Germinal center (tissue), 1 donor: Measurements from ENCODE around the gene GRIN2A.

Experiments
- DNase-seq: peaks from one replicate; pipeline ENCODE4 v3.0.0; 2012; ENCODE audit warnings: mixed read lengths, low spot score

The GRIN2A gene

DNA sequence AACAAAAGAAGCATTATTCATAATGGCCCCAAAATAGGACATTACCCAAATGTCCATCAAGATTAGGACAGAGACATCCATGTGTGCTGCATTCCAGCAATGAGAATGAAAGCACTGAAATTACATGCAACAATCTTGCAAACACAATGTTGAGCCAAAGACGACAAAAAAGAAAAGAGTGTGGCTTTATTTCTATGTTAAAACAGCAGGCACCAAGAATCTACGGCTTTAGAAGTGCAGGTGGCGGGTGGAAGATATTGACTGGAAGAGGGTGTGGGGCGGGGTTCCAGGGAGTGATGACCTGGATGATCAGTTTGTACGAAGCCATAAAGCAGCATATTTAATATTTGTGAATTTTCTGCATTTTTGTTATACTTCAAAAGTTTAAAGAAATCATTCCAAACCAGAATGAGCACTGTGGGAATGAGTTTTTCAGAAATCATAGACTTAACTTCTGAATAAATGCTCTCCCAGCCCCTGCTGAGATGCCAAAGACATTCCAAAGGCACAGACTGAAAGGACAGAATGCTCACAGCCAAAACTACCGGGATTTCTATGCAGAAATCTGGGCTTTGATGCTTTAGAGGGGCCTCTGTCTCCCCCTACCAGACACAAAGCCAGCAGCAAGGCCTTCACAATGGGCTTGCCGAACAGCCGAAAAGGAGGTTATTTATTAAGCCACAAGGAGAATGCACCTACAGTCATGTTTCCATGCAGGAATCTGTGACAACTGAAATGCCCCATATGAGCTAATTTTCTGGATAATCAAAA, 361.6 kb downstream of the GRIN2A start:
- no peak for DNase-seq

DNA sequence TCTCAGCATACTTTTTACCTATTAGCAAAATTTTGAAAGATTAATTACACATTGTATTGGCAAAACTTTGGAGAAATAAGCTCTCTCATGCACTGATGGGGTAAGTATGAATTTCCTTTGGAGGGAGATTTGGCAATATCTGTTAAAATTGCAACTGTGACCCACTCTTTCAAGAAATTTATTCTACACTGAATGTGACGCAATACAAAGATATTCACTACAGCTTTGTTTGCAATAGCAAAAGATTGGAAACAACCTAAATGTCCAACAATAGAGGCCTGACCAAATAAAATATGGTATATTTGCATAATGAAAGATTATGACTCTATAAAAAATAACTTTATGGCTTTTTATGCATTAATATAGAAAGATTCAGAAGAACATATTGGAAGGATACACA, 363.5 kb downstream of the GRIN2A start:
- no peak for DNase-seq

DNA sequence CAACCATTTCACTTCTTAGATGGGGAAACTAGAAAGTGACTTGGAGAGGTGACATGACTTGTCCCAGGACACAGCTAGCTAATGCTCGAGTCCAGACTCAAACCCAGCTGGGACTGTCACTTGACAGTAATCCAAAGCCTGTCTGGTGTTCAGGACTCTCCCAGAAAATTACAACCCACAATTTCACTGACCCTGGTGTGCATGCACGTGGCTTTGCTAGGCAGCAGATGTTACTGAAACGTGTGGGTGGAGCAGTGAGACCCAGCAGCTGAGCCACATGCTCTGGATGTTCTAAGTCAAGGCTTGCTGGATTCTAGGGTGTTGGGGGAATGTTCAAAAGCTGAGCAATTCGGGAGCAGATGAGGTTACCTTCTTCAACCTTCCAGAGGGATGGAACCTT, 364.6 kb downstream of the GRIN2A start:
- no peak for DNase-seq

DNA sequence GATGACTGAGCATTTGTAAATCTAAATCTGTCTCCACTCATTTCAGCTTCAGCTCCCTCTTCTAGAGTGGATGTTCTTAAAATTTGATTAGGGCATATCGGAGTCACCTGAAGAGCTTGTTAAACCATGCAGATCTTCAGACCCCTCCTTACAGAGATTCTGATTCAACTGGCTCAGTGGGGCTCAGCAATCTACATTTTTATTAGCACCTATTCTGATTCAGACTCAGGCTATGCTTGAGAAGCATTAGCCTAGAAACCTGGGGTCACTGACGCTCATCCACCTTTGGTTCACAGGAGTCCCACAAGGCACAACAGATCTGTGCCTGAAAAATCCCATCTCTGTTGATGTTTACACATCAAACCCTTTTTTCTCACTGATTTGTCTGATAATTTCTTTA, 365.6 kb downstream of the GRIN2A start:
- no peak for DNase-seq

DNA sequence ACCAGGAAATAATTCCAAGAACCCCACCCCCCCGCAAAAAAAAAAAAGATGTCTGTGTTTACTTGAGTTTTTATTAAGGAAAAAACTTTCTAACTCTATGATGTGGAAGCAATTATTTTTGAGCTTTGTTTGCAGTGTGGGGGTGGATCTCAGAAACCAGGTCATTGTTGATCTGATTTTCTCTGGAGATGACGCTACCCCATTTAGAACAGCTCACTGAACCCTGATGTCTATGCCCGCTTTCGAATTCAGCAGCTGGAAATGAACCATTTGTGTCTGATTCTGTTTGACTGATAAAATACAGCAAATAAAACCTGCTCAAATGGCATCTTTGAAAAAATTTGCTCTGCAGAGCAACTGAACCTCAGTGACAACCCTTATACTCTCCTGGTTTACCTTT, 368.6 kb downstream of the GRIN2A start:
- no peak for DNase-seq

DNA sequence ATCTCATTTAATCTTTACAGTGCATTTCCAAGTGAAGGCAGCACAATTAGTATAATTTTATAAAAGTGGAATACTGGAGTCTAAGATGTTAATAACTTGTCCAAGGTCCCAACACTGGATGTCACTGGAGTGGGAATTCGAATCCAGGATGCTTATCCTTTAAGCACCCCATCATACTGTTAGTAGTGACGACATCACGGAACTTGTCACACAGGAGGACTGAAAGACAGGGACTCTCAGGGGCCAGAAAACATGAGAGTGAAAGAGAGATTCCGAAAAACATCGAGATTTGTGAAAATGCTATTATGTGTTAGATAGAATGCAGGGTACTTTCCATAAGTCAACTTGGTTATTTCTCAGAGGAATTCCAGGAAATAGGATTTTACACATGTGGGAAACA, 374.0 kb downstream of the GRIN2A start:
- DNase-seq, result no peak

DNA sequence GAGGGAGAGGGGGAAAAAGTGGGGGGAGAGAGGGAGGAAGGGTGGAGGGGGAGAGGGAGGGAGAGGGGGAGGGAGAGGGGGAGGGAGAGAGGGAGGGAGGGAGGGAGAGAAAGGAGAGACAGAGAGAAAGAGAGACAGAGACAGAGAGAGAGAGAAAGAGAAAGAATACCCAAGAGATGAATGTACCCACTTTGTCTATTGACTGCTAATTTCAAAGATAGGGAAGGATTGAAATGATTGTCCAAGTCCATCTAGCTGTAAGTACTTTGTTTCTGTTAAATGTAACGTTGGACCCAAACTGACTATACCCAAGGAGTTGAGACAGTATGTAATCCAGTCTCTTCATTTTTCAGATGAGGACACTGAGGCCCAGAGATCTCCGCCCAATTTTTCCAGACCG, 374.9 kb downstream of the GRIN2A start:
- DNase-seq, result no peak

DNA sequence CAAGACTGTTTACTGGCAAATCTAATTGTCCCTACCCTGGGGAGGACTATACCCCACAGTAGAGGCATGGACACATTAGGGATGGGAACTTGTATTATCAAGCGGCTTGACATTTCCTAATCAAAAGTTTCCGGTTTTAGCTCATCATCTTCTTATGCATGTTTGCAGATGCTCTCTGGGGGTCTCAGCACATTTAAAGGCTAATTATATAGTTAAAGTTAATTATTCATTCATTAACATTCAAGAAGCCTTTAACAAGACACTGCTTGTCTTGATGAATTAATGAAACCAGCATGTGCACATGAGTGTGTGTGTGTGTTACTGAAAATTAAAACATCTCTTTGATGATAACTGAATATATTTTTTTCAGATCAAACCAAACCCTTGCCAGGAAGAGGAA, 377.1 kb downstream of the GRIN2A start:
- no peak for DNase-seq

DNA sequence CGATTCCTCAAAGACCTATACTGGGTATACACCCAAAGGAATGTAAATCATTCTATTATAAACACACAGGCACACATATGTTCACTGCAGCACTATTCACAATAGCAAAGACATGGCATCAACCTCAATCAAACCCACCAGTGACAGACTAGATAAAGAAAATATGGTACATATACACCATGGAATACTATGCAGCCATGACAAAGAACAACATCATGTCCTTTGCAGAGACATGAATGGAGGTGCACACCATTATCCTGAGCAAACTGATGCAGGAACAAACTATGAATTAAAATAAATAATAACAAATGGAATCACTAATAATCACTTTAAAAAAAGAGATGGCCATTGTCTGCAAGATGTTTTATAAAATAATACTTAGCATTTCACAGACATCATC, 380.1 kb downstream of the GRIN2A start:
- no peak for DNase-seq

DNA sequence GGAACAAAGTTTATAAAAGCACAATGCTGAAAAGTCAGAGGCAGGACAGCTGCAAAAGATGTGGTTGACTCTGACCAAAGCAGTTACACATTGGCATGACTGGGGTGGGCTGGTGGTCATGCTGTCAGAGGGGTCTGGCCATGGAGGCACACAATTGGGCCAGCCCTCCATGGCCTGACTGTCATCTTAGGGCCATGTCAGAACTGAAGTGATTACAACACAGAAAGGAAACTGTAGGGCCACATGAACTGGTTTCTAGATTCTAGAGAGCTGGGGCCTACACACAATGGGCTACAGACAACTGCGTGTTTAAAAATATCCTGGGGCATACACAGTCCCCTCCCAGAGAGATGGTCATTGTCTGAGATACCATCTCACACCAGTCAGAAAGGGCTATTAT, 380.6 kb downstream of the GRIN2A start:
- DNase-seq, result no peak

DNA sequence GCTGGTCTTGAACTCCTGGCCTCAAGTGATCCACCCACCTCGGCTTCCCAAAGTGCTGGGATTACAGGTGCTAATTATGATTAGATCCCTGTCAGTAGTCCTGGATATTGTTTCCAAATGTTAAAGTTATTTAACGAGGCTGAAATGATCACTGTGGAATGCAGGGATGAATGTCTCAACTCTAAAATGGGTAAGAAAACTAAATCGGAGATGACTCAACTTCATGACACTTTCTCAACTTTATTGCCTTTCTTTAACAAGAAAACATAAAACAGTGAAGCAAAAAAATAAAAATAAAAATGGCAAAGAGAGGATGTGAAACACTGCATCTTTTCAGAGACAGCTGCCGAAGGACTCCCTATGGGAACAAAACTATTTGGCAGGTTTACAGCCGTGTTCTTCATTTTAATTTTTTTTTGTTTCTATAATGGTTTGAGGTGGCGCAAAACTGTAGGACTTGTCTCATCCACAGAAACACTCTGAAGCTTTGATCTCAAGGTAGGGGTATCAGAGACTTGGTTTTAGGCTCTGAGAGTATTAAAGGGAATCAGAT, 382.0 kb downstream of the GRIN2A start:
- DNase-seq, result no peak

DNA sequence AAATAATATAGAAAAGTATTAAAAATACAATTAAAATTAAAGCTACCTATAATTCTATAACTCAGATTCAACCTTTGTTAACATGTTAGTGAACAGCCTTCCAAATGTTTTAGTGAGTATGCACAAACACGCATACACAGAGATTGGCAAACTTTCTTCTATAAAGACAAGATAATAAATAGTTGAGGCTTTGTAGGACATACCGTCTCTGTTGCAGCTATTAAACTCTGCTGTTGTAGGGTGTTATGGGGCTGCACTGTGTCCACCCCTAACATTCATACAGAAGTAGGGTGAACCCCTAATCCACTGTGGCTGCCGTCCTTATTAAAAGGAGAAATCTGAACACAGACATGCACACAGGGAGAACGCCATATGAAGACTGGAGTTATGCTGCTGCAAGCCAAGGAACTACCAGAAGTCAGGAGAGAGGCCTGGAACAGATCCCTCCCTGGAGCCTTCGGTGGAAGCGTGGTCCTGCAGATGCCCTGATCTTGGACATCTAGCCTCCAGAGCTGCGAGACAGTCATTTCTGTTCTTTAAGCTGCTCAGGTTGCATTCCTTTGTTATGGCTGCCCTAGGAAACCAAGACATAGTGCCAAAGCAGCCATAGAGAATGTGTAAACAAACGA, 383.2 kb downstream of the GRIN2A start:
- DNase-seq, result no peak

DNA sequence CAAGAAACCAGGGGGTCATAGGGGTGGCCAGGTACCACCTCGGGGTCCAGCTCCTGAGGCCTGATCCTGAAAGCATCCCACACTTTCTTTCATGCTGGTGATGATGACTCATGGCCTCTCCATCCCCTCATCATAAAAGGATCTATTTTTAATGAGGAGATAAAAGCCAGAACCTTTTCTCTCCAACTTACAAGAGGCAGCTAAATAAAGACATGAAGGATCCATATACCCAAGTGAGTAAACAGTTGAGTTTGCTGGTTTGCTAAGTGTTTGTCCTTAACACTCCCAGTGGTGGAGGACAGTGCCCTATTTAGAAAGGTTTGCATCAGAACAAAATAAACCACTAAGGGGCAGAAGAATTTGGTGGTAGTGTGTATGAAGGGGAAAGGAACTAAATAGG, 383.8 kb downstream of the GRIN2A start:
- DNase-seq, result no peak

DNA sequence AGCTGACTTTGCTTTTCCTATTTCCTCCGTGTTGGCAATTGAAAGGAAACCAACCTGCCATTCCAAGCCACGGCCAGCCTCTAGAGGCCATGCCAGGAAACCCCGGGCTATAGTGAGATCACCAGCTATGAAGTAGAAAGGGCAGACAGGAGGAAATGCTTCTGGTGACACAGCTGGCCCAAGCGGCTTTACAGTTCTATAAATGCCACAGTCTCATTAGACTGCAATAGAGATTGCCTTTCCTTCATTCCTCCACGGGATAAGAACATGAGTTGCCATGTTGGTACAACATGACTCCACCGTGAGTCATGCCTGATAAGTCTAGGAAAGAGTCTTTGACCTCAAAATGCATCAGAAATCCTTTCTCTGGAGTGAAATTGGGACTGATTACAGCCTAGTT, 384.9 kb downstream of the GRIN2A start:
- DNase-seq, result no peak

DNA sequence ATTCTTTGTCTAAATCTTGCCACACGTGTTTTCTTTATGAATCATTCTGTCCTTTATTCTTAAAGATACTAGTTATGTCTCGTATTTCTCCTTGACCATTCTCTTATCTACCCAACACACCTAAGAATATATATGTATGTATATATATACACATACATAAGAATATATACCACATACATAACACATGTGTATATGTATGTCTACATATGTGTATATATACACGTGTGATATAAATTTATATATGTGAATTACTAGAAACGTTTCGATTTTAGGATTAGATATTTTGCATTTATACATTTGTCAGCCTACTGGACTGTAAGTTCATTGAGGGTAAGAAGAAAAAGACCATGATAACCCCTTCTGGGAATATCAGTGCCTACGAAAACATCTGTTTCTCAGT, 388.6 kb downstream of the GRIN2A start:
- no peak for DNase-seq

DNA sequence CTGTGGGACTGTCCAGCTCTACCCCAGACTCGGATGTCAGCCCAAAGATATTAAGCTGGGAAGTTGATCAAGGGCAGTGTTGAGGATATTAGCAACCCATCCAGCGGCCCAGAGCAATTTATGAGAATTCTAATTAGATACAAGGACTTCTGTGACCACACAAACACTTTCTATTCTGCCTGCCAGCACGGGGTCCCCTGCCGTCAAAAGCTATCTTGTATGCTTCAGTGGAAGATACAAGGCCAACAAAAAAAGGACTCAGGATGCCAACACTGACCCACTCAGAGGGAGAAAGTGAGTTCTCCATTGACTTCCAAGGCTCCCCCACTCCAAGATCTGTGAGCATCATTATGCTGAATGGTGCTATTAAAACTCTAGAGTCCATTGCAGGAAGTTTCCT, 390.7 kb downstream of the GRIN2A start:
- no peak for DNase-seq

DNA sequence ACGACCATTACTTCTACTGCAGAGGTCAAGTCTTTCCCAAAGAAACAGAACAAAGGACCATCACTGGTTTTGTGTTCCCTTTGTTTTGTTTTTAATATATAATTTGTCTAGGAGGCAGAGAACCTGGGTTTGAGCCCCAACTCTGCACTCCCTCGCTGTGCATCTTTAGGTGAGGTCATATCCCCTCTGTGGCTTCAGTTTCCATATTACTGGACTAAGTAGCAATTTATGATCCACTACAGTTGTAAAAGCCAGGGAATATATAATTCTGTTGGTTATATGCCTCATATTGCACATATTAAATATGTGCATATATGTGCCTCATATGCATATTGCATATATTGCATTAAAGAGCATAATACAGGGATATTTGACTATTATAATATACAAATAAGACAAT, 392.0 kb downstream of the GRIN2A start:
- DNase-seq, result no peak

DNA sequence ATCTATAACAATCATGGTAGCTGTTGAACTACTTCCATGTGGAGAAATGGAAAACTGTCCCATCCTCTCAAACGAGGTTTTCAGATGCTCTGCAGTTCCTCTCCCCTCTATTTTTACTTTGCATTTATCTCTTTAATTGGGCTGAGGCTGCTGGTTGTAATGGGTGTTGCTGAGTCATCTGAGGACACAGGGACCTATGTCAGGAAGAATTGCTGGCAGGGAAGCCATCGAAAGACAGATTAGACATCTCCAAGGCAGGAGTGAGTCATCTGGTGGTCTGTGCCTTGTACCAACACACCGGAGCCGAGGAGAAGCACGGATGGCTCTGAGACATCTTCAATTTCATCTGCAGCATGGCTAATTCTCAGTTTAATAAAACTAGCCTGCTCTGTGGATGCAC, 394.5 kb downstream of the GRIN2A start:
- no peak for DNase-seq

DNA sequence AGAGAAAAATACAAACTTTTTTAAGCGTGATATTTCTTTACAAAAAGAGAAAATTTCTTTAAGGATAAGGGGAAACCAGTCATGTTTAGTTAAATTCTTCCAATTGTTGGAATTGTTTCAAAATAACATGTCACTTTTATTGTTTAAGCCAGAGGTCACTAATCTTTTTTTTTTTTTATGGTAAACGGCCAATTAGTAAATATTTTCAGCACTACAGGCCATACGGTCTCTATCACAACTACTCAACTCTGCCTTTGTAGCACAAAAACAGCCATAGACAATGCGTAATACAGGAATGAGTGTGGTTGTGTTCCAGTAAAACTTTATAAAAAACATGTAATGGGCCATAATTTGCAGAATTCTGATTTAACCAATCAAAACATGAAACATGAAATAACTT, 401.4 kb downstream of the GRIN2A start:
- DNase-seq, result no peak

DNA sequence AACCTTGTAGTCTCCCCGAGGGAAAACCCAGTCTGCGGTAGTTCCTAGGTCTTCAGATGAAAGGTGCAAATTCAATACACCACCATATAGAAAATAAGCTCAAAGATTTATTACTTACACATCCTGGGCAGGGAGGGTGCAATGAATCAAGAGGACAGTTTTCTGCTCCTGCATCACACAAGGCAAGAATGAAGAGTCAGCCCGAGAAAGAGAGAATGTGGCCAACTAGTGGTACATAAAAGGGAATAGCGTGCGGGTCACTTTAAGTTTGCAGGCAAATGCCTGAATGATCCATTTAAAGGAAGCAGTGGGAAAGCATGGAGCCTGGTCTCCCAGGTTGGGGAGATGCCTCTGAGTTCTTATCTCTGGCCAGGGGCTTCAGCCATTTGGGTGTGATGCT, 403.4 kb downstream of the GRIN2A start:
- no peak for DNase-seq

DNA sequence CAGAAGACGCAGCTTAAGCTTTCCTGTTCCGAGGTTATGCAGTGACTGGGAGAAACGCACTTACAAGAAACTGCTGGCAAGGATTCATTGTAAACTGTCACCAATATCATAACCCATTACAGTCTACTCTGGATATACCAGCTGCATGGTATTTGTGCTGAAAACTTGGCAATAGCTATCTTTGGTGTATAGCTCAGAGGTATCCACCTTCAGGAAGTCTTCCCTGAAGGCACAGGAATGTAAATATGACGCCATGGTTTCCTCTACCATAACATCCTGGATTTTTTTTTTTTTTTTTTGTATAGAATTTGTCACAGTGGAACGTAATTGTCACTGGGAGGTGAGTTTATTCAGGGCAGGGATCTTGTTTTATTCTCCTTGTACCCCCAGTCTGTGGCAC, 406.2 kb downstream of the GRIN2A start:
- no peak for DNase-seq

DNA sequence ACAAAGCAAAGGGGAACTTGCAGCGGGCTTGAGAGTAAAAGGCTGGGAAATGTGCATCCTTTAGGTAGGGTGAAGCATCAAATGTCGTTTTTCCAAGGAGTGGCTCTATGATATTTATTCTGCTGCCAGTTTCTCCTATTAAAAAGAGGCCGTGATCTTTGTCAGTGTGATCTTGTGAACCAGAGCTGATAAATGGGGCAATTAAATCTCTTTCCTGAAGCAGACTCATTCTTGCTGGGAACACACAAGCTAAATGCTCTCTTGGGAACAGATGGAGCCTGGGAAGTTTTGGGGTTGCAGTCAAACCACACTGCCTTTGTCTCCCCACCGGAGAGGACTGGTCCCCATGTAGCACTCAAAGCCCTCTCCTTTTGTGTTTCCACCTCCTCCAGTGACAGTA, 408.9 kb downstream of the GRIN2A start:
- no peak for DNase-seq

DNA sequence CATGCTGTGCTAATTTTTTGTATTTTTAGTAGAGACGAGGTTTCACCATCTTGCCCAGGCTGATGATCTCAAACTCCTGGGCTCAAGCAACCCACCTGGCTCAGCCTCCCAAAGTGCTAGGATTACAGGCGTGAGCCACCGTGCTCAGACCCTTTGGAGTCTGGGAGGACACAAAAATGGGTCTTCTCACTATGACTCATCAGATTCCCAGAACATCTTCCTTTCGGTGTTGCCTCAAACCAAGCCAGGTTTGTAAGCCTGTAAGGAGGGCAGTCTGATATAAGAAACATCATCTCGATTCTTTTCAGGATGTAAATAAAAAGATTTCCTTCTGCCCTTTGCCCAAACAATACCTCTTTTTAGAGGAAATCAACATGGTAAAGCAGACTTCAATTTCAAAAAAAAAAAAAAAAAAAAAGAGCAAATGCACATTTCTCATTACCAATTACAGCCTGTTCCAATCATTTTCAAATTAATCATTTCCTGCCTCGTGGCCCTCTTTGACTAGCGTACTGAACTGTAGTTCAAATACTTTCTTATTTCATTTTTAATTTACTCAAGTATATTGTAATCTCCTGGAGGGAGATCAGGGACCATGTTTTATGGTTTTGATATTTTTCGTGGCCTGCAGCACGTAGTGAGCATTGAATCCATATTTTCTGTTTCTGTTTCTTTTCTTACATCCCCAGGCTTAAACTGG, 409.6 kb downstream of the GRIN2A start:
- DNase-seq, result no peak
